ENCODE results near the gene RNF213.

GRCh38 chr17:80431246-80432195 is 170.9 kb downstream of the RNF213 start:
- TF ChIP-seq YY1 (IDR thresholded peaks at IDR 0.05; ENCODE audit: insufficient read depth, insufficient read length) (no peak), SUZ12 (IDR thresholded peaks at IDR 0.05; ENCODE audit: extremely low read depth, insufficient read depth, insufficient read length) (no peak), ZNF274 (IDR thresholded peaks at IDR 0.05; ENCODE audit: low read depth, low read length) (no peak)
